Stomach smooth muscle (tissue), 2 donors: ENCODE measurements around the gene DNAH3.
"Not testable (repeated sequence)": the region's sequence is repeated elsewhere in the genome, so short reads cannot be mapped to it uniquely, and the experiment has no call there.

Experiments
- H3K27ac ChIP-seq: one replicate; pipeline ENCODE4 v1.7.0; 2013; ENCODE audit warnings: mild to moderate bottlenecking, low read length, inconsistent platforms
- H3K27me3 ChIP-seq, 2 donors: one replicate each; pipeline ENCODE4 v1.7.0; 2013; ENCODE audit warnings: low read length in 2 of 2; ENCODE audit not compliant: insufficient read depth in 2 of 2, control insufficient read depth in 1 of 2
- H3K36me3 ChIP-seq, 2 donors: one replicate each; pipeline ENCODE4 v1.7.0; 2013; ENCODE audit warnings: low read length in 2 of 2; ENCODE audit not compliant: control insufficient read depth in 2 of 2, insufficient read depth in 2 of 2
- H3K4me1 ChIP-seq: one replicate; pipeline ENCODE4 v1.7.0; 2013; ENCODE audit warnings: low read length; ENCODE audit not compliant: control insufficient read depth, insufficient read depth
- H3K4me3 ChIP-seq, 2 donors: one replicate each; pipeline ENCODE4 v1.7.0; 2013; ENCODE audit warnings: low read length in 2 of 2
- H3K9ac ChIP-seq, 2 donors: one replicate each; pipeline ENCODE4 v1.7.0; 2013; ENCODE audit warnings: low read length in 2 of 2, mild to moderate bottlenecking in 1 of 2
- H3K9me3 ChIP-seq, 2 donors: one replicate each; pipeline ENCODE4 v1.7.0; 2013; ENCODE audit warnings: low read length in 2 of 2; ENCODE audit not compliant: control insufficient read depth in 2 of 2
- donor health status: healthy.
- donor health status: Pancreatic carcinoma.

DNAH3 gene

DNA sequence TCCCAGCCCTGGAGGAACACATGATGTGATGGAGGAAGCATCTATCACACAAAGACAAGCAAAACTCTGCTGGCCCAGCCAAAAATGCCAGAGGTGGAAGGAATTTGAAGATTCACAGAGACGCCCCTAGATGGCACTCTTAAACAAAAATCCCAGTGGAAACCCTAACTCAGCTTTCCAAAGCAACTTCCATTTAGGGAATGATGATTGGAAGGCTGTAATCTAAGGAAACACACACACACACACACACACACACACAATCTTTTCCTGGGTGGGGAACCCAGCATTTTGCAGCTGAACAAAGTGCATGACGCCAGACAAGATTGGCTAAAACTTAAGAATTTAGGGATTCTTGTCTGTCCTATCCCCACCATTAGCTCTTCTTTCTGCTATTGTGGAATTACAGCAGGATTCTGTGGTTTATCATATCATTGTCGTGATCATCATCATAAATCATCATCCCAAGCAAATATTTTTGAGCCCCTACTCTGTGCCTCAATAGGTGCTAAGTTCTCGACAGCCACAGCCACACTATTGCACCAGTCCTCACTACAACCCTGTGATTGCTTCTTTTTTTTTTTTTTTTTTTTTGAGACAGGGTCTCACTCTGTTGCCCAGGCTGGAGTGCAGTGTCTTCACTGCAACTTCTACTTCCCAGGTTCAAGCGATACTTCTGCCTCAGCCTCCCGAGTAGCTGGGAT lies 6.3 kb upstream of the DNAH3 start:
- no peak overlapping the region for H3K4me3 ChIP-seq
- H3K27me3 ChIP-seq = no peaks in the 10 kb centered on the region
- no peaks in the 10 kb centered on the region for H3K9me3 ChIP-seq
- no peaks in the 10 kb centered on the region for H3K36me3 ChIP-seq
- no peak overlapping the region for H3K9ac ChIP-seq
- H3K4me1 ChIP-seq = peaks cover 42% of the 10 kb centered on the region
- peak overlapping the region; percentile 82 for H3K27ac ChIP-seq

DNA sequence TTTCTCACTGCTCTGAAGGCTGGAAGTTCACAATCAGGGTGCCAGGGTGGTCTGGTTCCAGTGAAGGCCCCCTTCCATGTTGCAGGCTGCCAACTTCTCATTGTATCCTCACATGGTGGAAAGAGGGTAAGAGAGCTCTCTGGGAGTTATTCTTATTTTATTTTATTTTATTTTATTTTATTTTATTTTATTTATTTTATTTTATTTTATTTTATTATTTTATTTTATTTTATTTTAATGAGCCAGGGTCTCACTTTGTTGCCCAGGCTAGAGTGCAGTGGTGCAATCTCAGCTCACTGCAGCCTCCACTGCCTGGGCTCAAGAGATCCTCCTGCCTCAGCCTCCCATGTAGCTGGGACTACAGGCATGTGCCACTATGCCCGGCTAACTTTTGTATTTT lies 5.4 kb upstream of the DNAH3 start:
- H3K27ac ChIP-seq, H3K36me3 ChIP-seq, H3K4me3 ChIP-seq, H3K9ac ChIP-seq, H3K27me3 ChIP-seq, H3K9me3 ChIP-seq: not testable (repeated sequence)
- peaks cover 33% of the 10 kb centered on the region for H3K4me1 ChIP-seq

DNA sequence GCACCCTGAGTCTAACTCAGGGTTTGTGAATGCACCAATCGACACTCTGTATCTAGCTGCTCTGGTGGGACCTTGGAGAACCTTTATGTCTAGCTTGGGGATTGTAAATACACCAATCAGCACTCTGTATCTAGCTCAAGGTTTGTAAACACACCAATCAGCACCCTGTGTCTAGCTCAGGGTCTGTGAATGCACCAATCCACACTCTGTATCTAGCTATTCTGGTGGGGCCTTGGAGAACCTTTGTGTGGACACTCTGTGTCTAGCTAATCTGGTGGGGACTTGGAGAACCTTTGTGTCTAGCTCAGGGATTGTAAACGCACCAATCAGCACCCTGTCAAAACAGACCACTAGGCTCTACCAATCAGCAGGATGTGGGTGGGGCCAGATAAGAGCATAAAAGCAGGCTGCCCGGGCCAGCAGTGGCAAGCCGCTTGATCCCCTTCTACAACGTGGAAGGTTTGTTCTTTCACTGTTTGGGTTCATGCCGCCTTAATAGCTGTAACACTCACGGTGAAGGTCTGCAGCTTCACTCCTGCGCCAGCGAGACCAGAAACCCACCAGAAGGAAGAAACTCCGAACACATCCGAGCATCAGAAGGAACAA lies 2.6 kb upstream of the DNAH3 start:
- H3K4me3 ChIP-seq, H3K36me3 ChIP-seq, H3K27me3 ChIP-seq, H3K27ac ChIP-seq, H3K9ac ChIP-seq, H3K9me3 ChIP-seq: not testable (repeated sequence)
- H3K4me1 ChIP-seq = peaks cover 18% of the 10 kb centered on the region

DNA sequence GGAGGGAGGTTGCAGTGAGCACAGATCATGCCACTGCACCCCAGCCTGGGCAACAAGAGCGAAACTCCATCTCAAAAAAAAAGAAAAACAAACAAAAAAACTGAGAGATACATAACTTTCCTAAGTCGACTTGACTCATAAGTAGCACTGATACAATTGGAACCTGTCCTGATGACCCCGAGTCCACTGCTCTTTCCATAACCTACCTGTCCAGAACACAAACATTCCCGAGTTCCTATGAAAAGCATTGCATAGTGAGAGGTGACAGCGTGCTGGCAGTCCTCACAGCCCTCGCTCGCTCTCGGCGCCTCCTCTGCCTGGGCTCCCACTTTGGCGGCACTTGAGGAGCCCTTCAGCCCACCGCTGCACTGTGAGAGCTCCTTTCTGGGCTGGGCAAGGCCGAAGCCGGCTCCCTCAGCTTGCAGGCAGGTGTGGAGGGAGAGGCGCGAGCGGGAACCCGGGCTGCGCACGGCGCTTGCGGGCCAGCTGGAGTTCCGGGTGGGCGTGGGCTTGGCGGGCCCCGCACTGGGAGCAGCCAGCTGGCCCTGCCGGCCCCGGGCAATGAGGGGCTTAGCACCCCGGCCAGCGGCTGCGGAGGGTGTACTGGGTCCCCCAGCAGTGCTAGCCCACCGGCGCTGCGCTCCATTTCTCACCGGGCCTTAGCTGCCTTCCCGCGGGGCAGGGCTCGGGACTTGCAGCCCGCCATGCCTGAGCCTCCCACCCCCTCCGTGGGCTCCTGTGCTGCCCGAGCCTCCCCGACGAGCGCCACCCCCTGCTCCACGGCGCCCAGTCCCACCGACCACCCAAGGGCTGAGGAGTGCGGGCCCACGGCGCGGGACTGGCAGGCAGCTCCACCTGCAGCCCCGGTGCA lies 1.7 kb upstream of the DNAH3 start:
- not testable (repeated sequence) for H3K36me3 ChIP-seq, H3K4me3 ChIP-seq, H3K9me3 ChIP-seq, H3K9ac ChIP-seq, H3K27me3 ChIP-seq, H3K27ac ChIP-seq, H3K4me1 ChIP-seq

DNA sequence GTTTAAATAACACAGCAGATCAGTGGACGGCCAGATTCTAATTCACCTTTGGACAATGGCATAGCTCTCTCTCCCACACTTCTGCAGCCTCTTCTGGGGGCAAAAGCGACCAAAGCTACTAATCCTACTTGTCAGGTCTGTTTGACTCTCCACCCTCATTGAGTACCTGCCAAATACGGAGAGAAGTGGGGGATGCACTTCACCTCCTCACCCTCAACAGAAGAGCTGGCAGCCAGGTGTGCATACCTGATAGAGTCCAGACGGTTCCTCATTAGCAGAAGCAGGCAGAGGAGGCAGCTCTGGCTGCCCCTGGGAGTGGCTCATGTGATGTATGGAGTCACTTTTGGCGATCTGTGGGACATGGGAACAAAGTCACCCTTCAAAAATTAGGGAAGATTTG lies 4.9 kb downstream of the DNAH3 start:
- Histone ChIP-seq H3K4me1 (peaks cover 2% of the 10 kb centered on the region), H3K27ac (no peak overlapping the region), H3K9me3 (no peaks in the 10 kb centered on the region), H3K27me3 (peaks cover 3% of the 10 kb centered on the region in 2 donors), H3K4me3 (no peak overlapping the region), H3K9ac (no peak overlapping the region), H3K36me3 (no peaks in the 10 kb centered on the region)

DNA sequence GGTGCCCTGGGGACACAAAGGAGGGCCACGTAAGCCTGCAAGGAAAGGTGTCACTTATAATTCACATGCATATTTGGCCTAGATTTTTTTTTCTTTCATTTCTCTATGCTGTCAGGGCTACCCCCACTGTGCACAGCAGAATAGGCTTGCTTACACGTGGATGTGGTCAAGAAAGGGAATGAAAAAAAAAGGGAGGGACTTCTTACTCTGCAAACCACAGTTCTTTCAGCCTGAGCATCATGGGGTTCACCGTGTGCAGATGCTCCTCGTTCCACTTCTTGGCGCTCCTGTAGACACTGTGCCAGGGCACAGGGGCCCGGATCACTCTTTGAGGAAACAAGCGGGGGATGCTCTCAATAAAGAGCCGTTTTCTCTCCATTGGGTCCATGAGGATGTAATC lies 16.6 kb downstream of the DNAH3 start:
- H3K4me3 ChIP-seq = no peak overlapping the region
- no peaks in the 10 kb centered on the region for H3K36me3 ChIP-seq
- H3K27ac ChIP-seq = no peak overlapping the region
- no peaks in the 10 kb centered on the region for H3K4me1 ChIP-seq
- H3K9ac ChIP-seq = no peak overlapping the region
- H3K27me3 ChIP-seq = peaks cover 0 to 4% of the 10 kb centered on the region in 2 donors
- H3K9me3 ChIP-seq = no peaks in the 10 kb centered on the region

DNA sequence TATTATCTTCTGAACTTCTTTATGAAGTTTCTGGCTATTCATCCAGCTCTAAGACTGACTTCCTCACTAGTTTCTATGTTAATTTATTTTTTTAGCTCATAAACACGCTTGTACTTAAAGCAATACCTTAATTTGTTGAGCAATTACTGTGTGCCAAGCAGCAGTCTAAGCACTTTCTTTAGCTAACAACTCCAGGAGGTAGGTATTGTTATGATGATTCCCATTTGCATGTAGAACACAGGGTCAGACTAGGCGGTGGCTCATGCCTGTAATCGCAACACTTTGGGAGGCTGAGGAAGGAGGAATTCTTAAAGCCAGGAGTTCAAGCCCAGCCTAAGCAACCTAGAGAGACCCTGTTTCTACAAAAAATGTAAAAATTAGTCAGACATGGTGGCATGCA lies 19.8 kb downstream of the DNAH3 start:
- Histone ChIP-seq H3K9me3 (no peaks in the 10 kb centered on the region), H3K4me3 (no peak overlapping the region), H3K4me1 (no peaks in the 10 kb centered on the region), H3K27ac (no peak overlapping the region), H3K27me3 (peaks cover 0 to 2% of the 10 kb centered on the region in 2 donors), H3K9ac (no peak overlapping the region), H3K36me3 (no peaks in the 10 kb centered on the region)

DNA sequence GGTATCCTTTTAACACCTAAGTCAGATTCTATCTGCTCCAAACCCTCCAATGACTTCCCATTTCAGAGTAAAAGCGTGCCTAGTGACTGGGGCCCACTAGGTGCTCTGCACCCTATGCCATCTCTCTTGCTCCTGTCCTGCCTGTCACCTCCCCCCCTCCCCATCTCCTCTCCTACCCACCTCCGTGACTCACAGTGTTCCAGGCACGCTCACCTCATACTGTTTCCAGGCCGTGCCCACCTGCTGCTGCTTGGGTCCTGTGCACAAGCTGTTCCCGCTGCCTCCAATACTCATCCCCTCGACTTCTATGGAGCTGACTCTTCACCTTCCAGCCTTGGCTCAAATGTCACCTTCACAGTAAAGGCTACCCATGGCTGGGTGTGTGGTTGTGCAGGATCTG lies 21.7 kb downstream of the DNAH3 start:
- Histone ChIP-seq H3K27ac (no peak overlapping the region), H3K9me3 (no peaks in the 10 kb centered on the region), H3K4me1 (no peaks in the 10 kb centered on the region), H3K36me3 (no peaks in the 10 kb centered on the region), H3K27me3 (peaks cover 0 to 2% of the 10 kb centered on the region in 2 donors), H3K4me3 (no peak overlapping the region), H3K9ac (no peak overlapping the region)

DNA sequence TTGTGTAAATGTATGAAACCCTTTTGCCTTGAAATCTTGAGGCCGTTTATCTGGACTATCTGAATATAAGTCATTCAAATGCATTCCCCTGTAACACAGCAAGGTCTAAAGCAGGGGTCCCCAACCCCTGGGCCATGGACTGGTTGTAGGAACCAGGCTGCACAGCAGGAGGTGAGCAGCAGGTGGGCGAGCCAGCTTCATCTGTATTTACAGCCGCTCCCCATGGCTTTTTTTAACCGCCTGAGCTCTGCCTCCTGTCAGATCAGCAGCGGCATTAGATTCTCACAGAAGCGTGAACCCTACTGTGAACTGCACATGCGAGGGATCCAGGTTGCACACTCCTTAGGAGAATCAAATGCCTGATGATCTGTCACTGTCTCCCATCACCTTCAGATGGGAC lies 24.1 kb downstream of the DNAH3 start:
- Histone ChIP-seq H3K9ac (no peak overlapping the region), H3K36me3 (no peaks in the 10 kb centered on the region), H3K9me3 (no peaks in the 10 kb centered on the region), H3K4me1 (no peaks in the 10 kb centered on the region), H3K4me3 (no peak overlapping the region), H3K27me3 (peaks cover 0 to 2% of the 10 kb centered on the region in 2 donors), H3K27ac (no peak overlapping the region)

DNA sequence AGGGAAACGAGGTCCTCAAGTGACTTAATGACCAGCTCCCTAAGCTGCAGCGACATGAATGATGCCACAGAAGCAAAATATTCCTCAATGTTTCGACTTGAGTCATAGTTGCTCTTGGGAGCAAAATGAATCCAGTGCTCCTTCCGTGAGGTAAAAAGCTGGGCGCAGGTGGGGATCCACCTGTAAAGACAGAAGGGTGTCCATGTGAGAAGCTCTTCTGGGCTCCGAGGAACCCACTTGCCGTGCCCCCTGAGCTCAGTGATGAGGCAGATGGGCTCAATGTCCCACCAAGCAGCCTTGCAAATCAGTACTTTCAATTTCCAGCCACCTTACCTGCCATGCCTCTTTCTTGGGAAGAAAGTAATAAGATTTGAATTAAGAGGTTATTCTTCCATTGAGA lies 25.5 kb downstream of the DNAH3 start:
- no peak overlapping the region for H3K27ac ChIP-seq
- no peaks in the 10 kb centered on the region for H3K4me1 ChIP-seq
- peaks cover 0 to 2% of the 10 kb centered on the region in 2 donors for H3K27me3 ChIP-seq
- no peak overlapping the region for H3K4me3 ChIP-seq
- H3K36me3 ChIP-seq = no peaks in the 10 kb centered on the region
- H3K9ac ChIP-seq = no peak overlapping the region
- no peaks in the 10 kb centered on the region for H3K9me3 ChIP-seq
